Measurements from ENCODE around the gene EARS2.
"Not testable (repeated sequence)": the region's sequence is repeated elsewhere in the genome, so short reads cannot be mapped to it uniquely, and the experiment has no call there.

EARS2 gene

DNA sequence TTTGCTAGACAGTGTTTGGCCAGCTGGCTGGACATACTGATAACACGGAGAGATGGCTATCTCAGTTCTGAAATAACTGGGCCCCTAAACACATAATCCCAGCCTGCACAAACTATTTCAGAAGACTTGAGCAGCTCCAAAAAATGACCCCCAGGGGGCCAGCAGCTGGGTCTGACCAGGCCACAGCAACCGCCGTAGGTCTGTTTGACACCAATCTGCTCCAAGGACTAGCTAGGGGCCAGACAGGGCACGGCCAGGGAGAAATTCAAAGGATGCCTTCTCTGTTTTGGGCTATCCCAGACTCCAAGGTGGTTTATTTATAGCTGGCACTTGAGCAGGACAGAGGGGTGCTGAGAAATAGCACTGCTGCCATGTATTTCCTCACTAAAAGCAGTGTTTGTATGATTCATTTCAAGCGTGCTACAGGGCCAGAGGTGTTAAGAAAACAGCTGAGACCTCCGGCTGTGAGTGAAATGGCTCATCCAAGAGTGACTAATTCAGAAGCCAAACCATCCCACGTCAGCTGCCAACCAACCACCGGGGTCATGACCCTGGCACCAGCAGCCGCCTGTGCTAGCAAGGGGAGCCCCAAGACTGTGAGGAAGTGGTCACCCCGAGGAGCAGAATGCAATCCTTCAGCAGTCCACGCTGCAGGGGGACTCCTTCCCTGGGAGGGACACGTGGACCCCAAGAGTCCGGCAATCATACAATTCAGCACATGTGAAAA is 52.5 kb downstream of the EARS2 start:
- DNase-seq, result peak; percentile 17

DNA sequence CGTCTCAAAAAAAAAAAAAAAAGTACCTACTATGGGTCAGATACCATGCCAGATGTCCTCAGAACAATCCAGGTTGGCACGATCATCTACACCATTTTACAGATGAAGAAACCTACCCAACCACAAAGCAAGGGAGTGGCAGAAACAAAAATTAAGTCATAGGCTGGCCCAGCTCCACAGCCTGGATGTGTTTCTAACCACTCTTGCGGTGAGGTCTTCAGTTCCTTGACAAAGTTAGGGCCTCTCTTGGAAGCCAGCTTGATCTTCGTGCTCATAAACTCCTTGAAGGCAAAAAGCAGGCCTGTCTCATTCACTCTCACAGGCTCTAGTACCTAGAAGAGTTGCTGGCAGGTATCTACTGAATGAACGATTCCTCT is 53.1 kb downstream of the EARS2 start:
- peak; percentile 51 for DNase-seq

DNA sequence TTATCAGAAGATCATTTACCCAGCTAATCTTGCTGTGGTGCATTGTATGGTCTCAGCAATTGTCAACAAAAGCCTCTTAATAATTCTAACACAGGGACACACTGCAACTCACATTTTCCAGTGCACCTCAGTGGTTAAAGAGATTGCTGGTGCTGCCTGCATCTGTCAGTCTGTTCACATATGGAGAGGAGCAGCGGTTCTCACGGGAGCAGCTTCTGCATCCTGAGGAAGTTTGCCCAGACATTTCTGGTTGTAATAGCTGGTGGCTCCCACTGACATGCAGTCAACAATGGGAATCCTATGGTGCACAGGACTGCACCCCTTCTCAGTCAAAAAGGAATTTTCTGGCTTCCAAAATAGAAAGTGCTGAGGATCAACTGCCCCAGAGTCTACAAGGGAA is 54.7 kb downstream of the EARS2 start:
- DNase-seq, result peak; percentile 20

DNA sequence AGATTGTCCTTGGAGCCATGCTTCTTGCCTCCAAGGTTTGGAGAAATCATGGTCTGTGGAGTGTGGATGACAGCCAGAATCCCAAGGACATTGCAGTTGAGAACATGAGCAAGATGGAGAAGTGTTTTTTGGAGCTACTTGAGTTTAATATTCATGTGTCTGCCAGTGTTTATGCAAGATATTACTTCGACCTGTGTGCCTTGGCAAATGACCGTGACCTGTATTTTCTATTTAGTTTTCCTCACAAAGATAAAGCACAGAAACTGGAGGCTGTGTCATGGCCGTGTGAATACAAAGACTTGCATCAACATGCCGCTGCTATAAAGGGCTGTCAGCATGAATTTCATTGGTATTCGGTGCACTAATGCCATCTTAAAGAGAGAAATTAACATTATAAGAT is 55.9 kb downstream of the EARS2 start:
- DNase-seq, result no peak

DNA sequence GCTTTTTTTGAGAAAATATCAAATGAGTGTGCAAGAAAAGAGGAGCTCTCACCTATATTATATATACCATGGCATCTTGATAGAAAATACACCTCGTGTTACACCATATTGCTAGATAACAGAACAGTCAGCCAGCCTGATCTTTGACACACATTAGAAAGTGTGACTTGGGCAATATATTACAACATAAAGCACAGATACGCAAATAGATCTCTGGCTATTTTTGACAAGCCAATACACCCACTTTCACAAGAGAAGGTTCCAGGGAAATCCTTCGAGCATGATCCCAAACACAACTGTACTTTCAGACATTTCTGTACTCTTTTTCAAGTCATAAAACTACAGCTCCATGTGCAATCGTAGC is 56.3 kb downstream of the EARS2 start:
- peak; percentile 32 for DNase-seq

DNA sequence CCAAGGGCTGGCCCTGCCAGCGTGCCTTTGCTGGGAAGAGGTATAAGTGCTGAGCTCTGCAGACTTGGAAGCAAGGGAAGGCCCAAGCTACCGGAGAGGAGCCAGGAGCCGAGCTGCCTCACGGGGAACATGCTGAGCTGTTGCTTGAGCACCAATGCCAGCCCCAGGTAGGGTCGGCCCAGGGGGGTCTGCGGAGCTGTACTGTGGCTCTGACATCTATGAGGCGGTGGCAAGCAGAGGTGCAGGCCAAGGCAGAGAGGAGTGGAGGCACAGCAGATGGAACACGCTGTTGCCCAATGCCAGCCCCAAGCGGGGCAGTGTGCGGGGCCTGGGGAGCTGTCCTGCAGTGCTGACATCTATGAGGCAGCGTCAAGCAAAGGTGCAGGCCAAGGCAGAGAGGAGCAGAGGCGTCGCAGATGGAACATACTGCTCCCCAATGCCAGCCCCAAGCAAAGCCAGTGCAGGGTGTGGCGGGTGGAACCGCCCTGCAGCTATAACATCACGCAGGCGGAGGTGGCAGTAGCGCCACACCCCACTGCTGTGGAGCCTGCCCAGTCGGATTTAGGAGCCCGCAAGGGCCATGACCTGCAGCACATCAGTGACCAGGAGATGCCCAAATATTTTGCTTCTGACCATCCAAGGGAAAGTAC is 56.8 kb downstream of the EARS2 start:
- peak; percentile 59 for DNase-seq

DNA sequence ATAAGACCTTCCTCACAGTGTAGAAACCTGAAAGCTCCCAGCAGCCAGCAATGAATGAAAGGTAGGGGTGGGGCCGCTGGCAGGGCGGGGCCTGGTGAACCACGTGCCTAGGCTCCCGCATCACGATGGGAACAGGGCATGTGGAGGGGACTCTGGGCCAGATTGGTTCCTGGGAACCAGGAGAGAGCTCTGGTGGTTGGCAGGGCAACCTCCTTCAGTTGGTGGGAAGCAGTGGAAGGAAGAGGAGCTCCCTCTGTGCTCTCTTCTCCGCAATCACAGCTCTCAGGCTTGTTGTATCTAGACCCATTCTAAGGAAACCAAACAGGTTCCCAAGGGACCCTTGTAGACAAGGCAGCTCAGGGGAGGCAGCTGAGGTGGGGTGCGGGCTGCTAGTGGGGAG is 57.3 kb downstream of the EARS2 start:
- no peak for DNase-seq

DNA sequence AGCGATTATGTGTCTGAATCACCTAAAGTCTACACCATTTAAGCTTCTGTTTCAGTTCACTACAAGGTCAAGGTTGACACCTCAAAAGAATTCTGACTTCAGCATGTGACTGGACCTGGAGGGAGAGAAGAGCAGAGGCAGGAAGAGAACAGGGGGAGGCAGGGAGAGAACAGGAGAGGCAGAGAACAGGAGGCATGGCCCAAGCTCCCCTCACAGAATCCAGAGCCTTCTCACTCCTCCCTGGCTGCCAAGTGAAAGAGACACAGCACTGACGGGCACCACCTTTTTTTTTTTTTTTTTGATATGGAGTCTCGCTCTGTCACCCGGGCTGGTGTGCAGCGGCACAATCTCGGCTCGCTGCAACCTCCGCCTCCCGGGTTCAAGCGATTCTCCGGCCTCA is 58.3 kb downstream of the EARS2 start:
- DNase-seq, result no peak

DNA sequence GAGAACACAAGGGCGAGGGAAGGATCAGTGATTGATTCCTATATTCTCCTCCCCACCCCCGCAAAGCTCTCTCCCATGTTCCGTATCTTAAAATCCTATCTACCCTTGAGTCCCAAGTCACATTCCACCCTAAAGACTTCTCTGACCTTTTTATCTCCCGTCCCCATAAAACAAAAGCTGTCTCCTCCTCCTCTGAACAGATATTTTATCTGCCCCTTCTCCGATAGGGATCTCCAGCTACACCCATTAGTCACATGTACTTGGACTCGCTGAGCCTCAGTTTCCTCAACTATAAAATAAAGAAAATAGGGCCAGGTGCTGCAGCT is 59.6 kb downstream of the EARS2 start:
- no peak for DNase-seq

DNA sequence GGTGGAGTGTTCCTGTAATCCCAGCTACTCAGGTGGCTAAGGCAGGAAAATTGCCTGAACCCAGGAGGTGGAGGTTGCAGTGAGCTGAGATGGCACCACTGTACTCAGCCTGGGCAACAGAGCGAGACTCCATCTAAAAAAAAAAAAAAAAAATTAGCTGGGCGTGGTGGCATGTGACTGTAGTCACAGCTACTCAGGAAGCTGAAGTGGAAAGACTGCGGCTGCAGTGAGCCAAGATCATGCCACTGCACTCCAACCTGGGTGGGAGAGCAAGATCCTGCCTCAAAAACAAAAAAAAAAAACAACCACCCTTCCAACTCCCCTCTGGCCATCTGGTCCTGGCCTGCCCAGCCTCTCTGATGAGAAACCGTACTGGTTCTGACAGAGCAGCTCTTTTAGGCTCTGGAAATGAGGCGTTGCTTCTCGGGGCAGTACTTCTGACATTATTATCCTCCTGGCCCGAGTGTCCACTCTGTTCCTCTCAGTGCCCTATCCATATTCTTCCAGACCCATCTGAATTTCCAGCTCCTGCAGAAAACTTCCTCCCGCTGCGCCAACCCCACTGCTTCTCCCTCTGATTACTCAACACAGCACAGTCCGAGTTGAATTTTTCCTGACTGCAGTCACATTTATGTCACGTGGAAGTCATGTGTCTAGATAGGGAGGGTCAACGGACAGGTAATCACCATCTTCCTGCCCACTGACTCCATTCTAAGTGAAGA is 60.2 kb downstream of the EARS2 start:
- DNase-seq, result peak; percentile 25

DNA sequence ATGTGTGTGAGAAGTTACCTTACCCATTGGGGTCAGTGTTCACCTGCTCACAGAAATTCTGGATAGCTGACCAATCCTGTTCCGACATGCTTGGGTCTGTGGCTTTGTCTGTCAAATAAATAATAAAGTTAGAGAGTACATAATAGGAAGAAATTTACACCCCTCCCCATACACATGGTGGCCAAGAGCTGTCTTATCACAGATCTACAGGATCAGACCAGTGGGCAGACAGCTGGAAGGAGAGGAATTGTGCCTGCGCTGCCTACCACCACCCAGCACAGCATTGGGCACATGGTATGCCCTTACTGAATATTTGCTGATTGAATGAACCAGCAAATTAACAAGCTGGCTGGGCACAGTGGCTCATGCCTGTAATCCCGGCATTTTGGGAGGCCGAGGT is 61.5 kb downstream of the EARS2 start:
- DNase-seq, result peak; percentile 52

DNA sequence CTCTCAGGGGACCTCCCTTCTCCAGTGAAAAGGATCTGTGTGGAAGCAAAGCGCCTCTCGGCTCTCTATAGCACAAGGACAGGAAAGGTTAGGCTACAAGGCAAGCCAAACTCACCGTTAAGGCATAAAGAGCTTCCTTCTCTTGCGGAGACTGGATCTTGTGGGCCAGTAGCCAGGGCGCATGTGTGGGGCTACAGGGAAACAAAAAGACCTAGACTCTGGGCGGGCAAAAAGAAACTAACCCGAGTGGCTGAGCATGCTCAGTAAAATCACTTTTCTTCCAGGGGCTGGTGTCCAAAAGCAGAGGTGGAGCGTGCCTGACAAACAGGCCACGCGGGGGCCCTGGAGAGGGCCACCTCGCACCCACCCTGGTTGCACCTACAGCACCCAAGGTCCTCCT is 63.0 kb downstream of the EARS2 start:
- DNase-seq, result no peak

DNA sequence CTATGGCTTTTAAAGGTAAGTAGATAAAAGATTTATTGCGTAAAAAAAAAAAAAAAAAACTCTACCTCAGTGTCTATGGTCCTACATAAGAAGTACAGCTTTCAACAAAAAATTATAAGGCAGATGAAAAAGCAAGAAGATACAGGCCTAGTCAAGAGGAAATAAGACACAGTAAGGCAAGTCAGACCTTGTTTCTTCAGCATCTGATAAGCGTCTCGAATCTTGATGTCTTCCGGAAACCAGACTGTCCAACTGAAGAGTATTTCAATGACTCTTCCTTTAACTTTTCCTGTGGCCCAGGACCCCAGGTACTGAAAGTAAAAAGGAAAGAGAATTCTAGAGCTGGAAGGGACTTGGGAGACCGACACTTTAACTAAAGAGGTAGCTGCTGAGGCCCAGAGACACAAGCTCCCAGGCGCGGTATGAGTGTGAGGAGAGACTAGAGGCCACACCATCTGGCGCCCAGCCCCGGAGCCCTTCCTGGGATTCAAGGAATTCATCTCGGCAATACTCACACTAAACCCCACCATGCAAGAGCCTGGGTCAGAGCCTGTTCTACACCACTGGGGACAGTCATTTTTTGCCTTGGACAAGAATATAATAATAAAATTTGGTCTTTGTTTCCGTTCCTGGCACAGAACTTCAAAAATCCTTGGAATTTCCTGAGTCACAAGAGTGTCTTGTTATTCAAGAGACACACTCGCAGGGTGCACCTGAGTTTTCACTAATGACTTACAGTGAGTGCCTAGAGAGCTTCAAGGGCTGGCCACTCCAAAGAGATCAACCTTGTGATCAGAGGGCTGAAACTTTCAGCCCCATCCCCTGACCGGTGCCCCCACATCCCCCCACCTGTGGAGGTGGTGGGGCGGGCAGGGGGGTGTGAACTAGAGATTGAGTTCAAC is 65.4 kb downstream of the EARS2 start:
- DNase-seq, result no peak

DNA sequence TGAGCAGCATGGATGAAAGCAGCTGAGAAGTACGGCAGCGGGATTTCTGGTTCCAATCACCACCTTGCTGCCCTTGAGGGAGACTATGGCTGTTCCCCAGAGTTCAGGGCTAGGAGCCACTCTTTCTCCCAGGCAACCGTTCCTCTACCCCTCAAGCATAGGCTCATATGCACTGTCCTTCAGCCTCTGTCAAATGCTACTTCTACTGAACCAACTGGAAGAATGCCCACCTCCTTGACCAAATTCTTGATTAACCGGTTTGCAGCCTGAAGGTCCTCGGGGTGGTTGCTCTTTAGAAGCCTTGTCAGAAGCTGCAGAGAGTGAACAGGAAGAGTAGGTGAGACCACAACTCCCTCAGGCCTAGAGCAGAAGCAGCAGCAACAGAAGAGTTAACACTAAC is 70.7 kb downstream of the EARS2 start:
- no peak for DNase-seq

DNA sequence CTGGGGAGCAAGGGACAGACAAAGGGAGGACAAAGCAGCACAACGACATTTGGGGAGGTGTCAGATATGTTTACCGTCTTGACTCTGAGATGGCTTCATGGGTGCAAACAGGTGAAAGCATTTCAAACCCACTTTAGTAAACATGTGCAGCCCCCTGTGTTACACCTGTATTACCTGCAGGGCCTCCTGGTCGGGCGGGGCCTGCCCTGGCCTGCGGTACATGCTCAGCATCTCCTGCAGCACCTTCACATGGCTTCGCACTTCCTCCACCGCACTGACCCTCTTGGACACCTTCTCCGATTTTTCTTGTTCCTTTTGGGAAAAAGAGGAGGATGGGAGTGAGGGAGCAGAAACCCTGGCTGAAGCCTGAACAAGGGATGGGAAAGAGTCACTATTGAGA is 71.3 kb downstream of the EARS2 start:
- no peak for DNase-seq

DNA sequence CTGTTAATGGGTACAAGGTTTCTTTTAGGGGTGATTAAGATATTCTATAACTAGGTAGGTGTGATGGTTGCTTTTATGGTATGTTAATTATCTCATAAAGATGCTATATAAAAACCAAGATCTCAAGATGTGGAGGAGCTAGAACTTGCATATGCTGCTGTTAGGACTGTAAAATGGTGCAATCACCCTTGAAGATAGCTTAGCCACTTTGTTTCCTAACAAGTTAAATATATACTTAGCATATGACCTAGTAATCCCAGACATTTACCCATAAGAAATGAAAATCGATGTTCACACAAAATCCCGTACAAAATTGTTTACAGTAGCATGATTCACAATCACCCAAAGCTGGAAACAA is 71.9 kb downstream of the EARS2 start:
- DNase-seq, result no peak

DNA sequence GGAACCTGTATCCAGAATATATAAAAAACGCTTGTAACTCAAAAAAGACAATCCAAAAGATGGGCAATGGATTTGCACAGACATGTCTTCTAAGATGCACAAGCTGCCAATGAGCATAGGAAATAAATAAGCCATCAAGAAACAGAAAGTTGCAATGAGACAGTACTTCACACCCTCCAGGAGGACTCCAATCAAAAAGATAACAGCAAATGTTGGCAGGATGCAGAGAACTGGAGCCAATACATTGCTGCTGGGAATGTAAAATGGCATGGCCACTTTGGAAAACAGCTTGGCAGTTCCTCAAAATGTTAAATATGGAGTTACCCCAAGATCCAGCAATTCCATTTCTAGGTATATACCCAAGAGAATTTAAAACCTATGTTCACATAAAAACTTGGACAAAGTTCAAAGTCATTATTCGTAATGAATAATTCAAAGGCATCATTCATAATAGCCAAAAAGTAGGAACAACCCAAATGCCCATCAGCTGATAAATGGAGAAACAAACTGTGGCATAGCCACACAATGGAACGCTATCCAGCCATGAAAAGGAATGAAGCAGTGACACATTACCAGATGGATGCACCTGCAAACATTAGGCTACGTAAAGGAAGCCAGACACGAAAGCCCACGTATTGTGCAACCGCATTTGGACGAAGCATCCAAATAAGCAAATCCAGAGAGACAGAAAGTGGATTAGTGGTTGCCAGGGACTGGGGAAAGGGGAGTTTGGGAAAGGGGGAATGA is 72.5 kb downstream of the EARS2 start:
- DNase-seq, result no peak

DNA sequence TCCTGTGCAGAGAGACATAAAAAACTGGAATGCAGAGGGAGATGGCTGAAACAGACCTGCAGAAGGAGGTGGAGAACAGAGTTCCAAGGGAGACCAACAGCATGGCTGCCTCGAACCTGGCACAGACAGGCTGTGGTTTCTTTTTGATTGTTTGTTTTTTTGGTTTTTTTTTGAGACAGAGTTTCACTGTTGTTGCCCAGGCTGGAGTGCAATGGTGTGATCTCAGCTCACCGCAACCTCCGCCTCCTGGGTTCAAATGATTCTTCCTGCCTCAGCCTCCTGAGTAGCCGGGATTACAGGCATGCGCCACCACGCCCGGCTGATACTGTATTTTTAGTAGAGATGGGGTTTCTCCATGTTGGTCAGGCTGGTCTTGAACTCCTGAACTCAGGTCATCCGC is 73.7 kb downstream of the EARS2 start:
- not testable (repeated sequence) for DNase-seq

DNA sequence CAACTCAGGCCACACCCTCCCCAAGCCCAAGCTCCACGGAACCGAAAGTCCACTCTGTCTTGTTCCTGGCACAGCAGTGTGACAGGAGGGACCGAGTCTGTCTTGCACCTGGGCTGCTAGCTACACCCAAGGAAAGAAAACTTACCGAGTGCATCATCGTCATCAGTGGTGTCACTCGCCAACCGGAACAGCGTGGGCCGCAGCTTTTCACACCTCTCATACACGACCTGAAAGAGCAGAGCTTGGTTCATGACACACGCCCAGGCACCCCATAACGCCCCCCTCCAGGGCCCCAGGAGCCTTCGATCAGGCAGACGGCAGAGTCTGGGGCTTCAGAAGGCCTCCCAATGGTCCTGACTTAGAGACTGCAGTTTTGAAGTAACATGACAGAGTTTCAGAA is 74.4 kb downstream of the EARS2 start:
- no peak for DNase-seq

DNA sequence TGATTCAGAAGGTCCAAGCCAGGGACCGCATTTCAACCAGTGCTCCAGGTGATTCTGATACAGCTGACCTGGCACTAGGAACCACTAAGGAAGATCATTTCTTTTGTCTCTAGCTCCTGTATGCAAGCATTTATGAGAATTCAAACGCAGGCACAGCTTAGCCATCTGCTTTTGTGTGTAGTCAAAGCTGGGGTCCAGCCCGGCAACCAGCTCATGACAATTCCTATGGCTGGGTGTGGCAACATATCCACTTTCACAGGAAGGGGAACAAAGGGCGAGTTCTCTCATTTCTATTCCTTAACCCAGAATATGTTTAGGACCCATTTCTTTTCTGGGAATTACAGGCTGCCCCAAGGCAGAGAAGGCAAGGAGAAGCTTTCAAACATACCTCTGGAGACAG is 76.9 kb downstream of the EARS2 start:
- DNase-seq, result no peak

DNA sequence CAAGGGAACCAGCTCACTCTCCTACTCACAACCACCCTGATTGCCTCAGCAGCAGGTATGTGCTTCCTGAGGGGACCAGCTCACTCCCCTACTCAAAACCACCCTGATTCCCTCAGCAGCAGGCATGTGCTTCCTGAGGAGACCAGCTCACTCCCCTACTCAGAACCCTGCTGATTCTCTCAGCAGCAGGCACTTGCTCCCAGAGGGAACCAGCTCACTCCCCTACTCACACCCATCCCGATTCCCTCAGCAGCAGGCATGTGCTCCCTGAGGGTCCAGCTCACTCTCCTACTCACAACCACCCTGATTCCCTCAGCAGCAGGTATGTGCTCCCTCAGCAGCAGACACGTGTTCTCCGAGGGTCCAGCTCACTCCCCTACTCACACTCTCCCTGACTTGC is 78.0 kb downstream of the EARS2 start:
- DNase-seq, result no peak

DNA sequence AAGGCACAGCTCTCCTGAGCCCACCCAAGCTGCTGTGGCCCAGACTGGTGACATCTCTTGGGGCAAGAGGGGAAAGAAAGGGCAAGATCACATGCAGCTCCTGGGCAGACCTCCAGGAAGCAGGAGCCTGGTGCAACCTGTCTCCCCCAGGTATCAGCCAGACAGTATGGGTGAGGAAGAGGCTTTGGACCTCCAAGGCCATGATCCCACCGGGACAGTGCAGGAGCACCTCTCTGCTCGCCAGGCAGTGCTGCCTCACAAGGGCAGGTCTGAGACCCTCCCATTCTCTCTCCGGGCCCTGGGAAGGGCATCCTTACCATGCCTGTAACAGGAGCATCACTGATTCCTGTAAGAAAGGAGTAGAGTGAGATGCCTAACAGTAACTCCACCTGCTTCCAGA is 78.6 kb downstream of the EARS2 start:
- no peak for DNase-seq

DNA sequence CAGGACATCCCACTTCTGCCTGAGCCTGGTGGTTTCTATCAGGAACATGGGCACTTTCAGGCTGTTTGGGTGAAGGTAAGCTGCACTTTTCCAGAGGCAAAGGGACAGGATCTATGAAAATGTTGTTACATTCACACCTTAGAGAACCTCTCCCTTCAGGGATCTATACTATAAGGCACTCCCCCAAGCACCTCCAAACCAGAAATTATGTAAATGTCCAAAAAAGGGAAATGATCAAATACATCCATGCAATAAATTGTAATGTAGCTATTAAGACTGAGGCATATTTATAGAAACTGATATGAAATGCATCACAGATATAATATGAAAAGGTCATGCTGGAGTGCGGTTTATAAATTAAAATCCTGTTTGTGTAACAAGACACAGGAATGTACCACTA is 80.9 kb downstream of the EARS2 start:
- DNase-seq, result no peak

All from hematopoietic multipotent progenitor cell treated with erythropoietin and hydrocortisone succinate and interleukin-3 and kit ligand, for 4 days (in vitro differentiated cells).